ENCODE results near the gene C14orf93. TPM values are rescaled to one million over a fixed set of nuclear protein-coding genes. Genes with fewer than 3 reads are reported as not detected.

Gene C14orf93
- total and polyA plus RNA-seq, 2 donors (not counting 1 experiment from before 2014, with no cell fraction given) = 17.9 to 26.8 TPM

DNA sequence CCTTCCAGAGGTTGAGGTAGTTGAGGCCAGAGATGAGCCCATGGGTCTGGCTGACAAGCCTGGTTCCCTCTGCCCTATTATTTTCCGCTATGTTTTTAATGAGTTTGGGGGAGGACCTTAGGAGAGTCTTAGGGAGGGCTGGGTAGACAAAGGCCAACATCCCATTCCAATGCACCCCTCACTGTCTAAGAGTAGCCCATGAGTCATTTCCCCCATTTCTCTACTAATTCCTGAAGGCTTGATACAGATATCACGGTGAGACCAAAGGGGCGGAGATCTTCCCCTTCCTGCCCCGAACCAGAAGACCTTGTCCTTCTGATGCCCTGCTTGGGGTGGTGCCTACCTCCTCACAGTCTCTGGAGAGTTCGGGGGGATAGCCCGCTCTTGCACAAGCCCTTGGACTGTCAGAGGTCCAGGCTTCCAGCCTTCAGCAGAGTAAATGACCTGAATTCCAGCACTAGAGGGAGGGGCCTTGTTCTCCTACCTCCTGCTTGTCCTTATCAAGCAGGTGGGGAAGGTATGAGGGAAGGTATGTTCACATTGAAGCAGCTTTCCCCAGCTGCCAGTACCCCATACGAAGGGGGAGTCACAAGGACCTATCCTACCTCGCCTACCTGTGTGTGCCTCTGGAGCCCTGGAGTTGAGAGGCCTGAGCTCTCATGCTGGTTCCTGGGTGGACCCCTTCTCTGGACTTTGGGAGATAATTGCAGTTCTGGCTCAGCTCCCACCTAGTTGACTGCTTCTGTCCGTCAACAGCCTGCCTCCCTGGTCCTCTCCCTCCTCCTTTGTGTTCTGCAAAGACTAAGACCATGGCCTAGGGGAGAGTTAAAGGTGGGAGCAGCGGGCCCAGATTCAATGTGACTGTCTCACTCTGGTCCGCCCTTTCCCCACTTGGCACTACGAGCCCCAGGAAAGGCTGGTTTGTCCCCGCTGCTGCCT lies 35.7 kb upstream of the C14orf93 start:
- no peaks in the 10 kb centered on the region for H3K79me2 ChIP-seq (ENCODE audit: control insufficient read depth, insufficient read depth, low read length)
- POLR2A ChIA-PET = no interaction called here
- H3K4me1 Mint-ChIP-seq = no peaks in the 10 kb centered on the region
- H3K4me3 Mint-ChIP-seq = no peak overlapping the region
- H3K9ac ChIP-seq (ENCODE audit: low read length) = no peak overlapping the region
- no peak for ATAC-seq (ENCODE audit: low read depth)
- H3K4me3 ChIP-seq (ENCODE audit: control extremely low read depth in 1 of 5, extremely low read depth in 1 of 5, insufficient read depth in 1 of 5, low read depth in 2 of 5, low read length in 4 of 5) = no peak overlapping the region
- no peak for DNase-seq
- no peak overlapping the region for H3K4me2 ChIP-seq (replicated peaks; ENCODE audit: low read depth, low read length, poor library complexity, severe bottlenecking)
- H3K9me3 Mint-ChIP-seq (ENCODE audit: insufficient read depth) = no peaks in the 10 kb centered on the region
- CTCF ChIA-PET = interaction anchor here (1.0 kb wide), 1 partner anchor 512 kb away, joined by 5 read pairs; no protein-coding TSS in a partner anchor
- no peaks in the 10 kb centered on the region for H3K36me3 ChIP-seq (replicated peaks in 1 of 2; ENCODE audit: control extremely low read depth in 1 of 2, control insufficient read depth in 1 of 2, extremely low read depth in 1 of 2, insufficient read depth in 2 of 2, low read length in 1 of 2)
- intact Hi-C loops (cut with micrococcal nuclease) = no loop called here
- TF ChIP-seq, protein P1, sequence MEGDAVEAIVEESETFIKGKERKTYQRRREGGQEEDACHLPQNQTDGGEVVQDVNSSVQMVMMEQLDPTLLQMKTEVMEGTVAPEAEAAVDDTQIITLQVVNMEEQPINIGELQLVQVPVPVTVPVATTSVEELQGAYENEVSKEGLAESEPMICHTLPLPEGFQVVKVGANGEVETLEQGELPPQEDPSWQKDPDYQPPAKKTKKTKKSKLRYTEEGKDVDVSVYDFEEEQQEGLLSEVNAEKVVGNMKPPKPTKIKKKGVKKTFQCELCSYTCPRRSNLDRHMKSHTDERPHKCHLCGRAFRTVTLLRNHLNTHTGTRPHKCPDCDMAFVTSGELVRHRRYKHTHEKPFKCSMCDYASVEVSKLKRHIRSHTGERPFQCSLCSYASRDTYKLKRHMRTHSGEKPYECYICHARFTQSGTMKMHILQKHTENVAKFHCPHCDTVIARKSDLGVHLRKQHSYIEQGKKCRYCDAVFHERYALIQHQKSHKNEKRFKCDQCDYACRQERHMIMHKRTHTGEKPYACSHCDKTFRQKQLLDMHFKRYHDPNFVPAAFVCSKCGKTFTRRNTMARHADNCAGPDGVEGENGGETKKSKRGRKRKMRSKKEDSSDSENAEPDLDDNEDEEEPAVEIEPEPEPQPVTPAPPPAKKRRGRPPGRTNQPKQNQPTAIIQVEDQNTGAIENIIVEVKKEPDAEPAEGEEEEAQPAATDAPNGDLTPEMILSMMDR (IDR thresholded peaks at IDR 0.05) = no peak
- TF ChIP-seq EZH2 (IDR thresholded peaks at IDR 0.05; ENCODE audit: borderline replicate concordance, insufficient read depth, low read depth, low read length, poor library complexity, severe bottlenecking) = no peak
- no peak overlapping the region for H3K27ac ChIP-seq (ENCODE audit: low read length in 2 of 2)
- H3K27ac Mint-ChIP-seq = no peak overlapping the region
- no peaks in the 10 kb centered on the region for H3K27me3 Mint-ChIP-seq
- no peaks in the 10 kb centered on the region for H3K4me1 ChIP-seq (ENCODE audit: control insufficient read depth in 2 of 2, insufficient read depth in 2 of 2, low read length in 2 of 2)
- 87% methylated on average over 10 of the region's 13 CpGs for WGBS (ENCODE audit: insufficient coverage)
- no peaks in the 10 kb centered on the region for H3K9me3 ChIP-seq (ENCODE audit: control extremely low read depth in 1 of 3, control insufficient read depth in 2 of 3, insufficient read depth in 1 of 3, low read length in 2 of 3)
- H4K20me1 ChIP-seq (ENCODE audit: control insufficient read depth, insufficient read depth, low read length, poor library complexity, severe bottlenecking) = no peaks in the 10 kb centered on the region
- no peak overlapping the region for H2AFZ ChIP-seq (ENCODE audit: insufficient read depth, low read depth, low read length, poor library complexity, severe bottlenecking)
- peaks cover 0 to 4% (median 0%) of the 10 kb centered on the region in 4 experiments for H3K27me3 ChIP-seq (replicated peaks in 1 of 4; ENCODE audit: control extremely low read depth in 1 of 4, control insufficient read depth in 3 of 4, insufficient read depth in 4 of 4, low read length in 3 of 4)

DNA sequence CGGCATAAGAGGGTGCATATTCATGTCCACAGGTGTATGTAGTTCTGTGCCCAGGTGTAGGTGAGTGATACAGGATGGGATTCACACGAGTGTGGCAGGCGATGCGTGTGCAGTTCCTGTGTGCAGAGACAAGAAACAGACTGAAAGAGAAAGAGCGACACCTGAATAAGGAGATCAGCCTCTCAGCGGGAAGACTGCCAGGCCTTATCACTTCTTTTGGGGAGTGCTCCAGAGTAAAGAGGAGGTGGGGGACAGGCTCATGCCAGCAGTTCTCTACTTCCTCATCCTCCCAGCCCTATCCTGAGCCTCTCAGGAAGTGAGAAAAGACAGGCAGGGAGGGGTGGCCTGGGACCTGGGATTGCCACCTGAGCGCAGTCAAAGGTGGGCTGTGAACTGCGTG lies 34.9 kb upstream of the C14orf93 start:
- intact Hi-C loops (cut with micrococcal nuclease) = no loop called here
- POLR2A ChIA-PET = no interaction called here
- Mint-ChIP-seq H3K9me3 (ENCODE audit: insufficient read depth) (no peaks in the 10 kb centered on the region), H3K4me3 (no peak overlapping the region), H3K27ac (no peak overlapping the region), H3K27me3 (no peaks in the 10 kb centered on the region), H3K4me1 (no peaks in the 10 kb centered on the region)
- Histone ChIP-seq H4K20me1 (ENCODE audit: control insufficient read depth, insufficient read depth, low read length, poor library complexity, severe bottlenecking) (no peaks in the 10 kb centered on the region), H3K4me3 (ENCODE audit: control extremely low read depth in 1 of 5, extremely low read depth in 1 of 5, insufficient read depth in 1 of 5, low read depth in 2 of 5, low read length in 4 of 5) (no peak overlapping the region), H3K9me3 (ENCODE audit: control extremely low read depth in 1 of 3, control insufficient read depth in 2 of 3, insufficient read depth in 1 of 3, low read length in 2 of 3) (no peaks in the 10 kb centered on the region), H3K4me1 (ENCODE audit: control insufficient read depth in 2 of 2, insufficient read depth in 2 of 2, low read length in 2 of 2) (no peaks in the 10 kb centered on the region), H3K4me2 (replicated peaks; ENCODE audit: low read depth, low read length, poor library complexity, severe bottlenecking) (no peak overlapping the region), H3K79me2 (ENCODE audit: control insufficient read depth, insufficient read depth, low read length) (no peaks in the 10 kb centered on the region), H3K27me3 (replicated peaks in 1 of 4; ENCODE audit: control extremely low read depth in 1 of 4, control insufficient read depth in 3 of 4, insufficient read depth in 4 of 4, low read length in 3 of 4) (peaks cover 0 to 4% (median 0%) of the 10 kb centered on the region in 4 experiments), H3K36me3 (replicated peaks in 1 of 2; ENCODE audit: control extremely low read depth in 1 of 2, control insufficient read depth in 1 of 2, extremely low read depth in 1 of 2, insufficient read depth in 2 of 2, low read length in 1 of 2) (no peaks in the 10 kb centered on the region), H2AFZ (ENCODE audit: insufficient read depth, low read depth, low read length, poor library complexity, severe bottlenecking) (no peak overlapping the region), H3K27ac (ENCODE audit: low read length in 2 of 2) (no peak overlapping the region), H3K9ac (ENCODE audit: low read length) (no peak overlapping the region)
- CTCF ChIA-PET = no interaction called here
- no peak for TF ChIP-seq EZH2 (IDR thresholded peaks at IDR 0.05; ENCODE audit: borderline replicate concordance, insufficient read depth, low read depth, low read length, poor library complexity, severe bottlenecking)
- TF ChIP-seq, protein P1 (IDR thresholded peaks at IDR 0.05) = no peak
- 94% methylated on average over 7 of the region's 8 CpGs for WGBS (ENCODE audit: insufficient coverage)
- ATAC-seq (ENCODE audit: low read depth) = no peak
- DNase-seq = no peak
